PC-9 (cell line): ENCODE data around the gene DNAJB13. TPM values are rescaled to one million over a fixed set of nuclear protein-coding genes. Genes with fewer than 3 reads are reported as not detected.

Experiments used
- BruUV-seq: library from RNA; stranded (reverse); fragments of 400-500 nt; replicated peaks from 2 replicates; lab custom pipeline; 2021; lab: Mats Ljungman, UMichigan
- CTCF ChIA-PET: fragments of 300-600 bp; sonication (Branson Sonifier 250); formaldehyde crosslinking; loops from one replicate; lab custom pipeline; 2022; ENCODE audit warnings: antibody characterized with exemption; lab: Charles Lee
- POLR2A ChIA-PET: fragments of 300-600 bp; sonication (Branson Sonifier 250); formaldehyde crosslinking; loops from one replicate; lab custom pipeline; 2022; ENCODE audit warnings: antibody characterized with exemption; ENCODE audit not compliant: unreplicated experiment; lab: Charles Lee
- DNase-seq, 2 experiments: peaks; one replicate each; pipeline versions ENCODE4 v3.0.0 to v3.0.0-alpha.2; 2015 to 2022; ENCODE audit warnings: mixed read lengths in 1 of 2
- H2AFZ ChIP-seq: fragments of 200-600 bp; sonication (generic); 2 replicates; pipeline ENCODE4 v1.8.1; 2017; ENCODE audit warnings: antibody characterized with exemption
- H3F3A ChIP-seq: fragments of 200-600 bp; sonication (generic); 2 replicates; pipeline ENCODE4 v1.8.1; 2017; ENCODE audit warnings: antibody characterized with exemption, mild to moderate bottlenecking, low read depth; ENCODE audit not compliant: insufficient read depth
- H3K27ac ChIP-seq: fragments of 200-600 bp; sonication (generic); 2 replicates; pipeline ENCODE4 v1.6.1; 2016; ENCODE audit warnings: mixed run types
- H3K27me3 ChIP-seq: fragments of 200-600 bp; sonication (generic); 2 replicates; pipeline ENCODE4 v1.6.1; 2016; ENCODE audit warnings: low read depth, mixed run types; ENCODE audit not compliant: insufficient read depth
- H3K36me3 ChIP-seq: fragments of 200-600 bp; sonication (generic); 2 replicates; pipeline ENCODE4 v1.6.1; 2016; ENCODE audit warnings: low read depth, mixed run types
- H3K4me1 ChIP-seq: fragments of 200-600 bp; sonication (generic); replicated peaks from 2 replicates; pipeline ENCODE4 v1.6.1; 2016; ENCODE audit warnings: mixed run types; ENCODE audit not compliant: insufficient read depth
- H3K4me2 ChIP-seq: fragments of 200-600 bp; sonication (generic); 2 replicates; pipeline ENCODE4 v1.6.1; 2017; ENCODE audit warnings: mixed run types
- H3K4me3 ChIP-seq: fragments of 200-600 bp; sonication (generic); 2 replicates; pipeline ENCODE4 v1.6.1; 2016; ENCODE audit warnings: mixed run types
- H3K79me2 ChIP-seq: fragments of 200-600 bp; sonication (generic); 2 replicates; pipeline ENCODE4 v1.6.1; 2017; ENCODE audit warnings: low read depth, mixed run types
- H3K9me2 ChIP-seq: fragments of 200-600 bp; sonication (generic); 2 replicates; pipeline ENCODE4 v1.8.1; 2017; ENCODE audit warnings: mild to moderate bottlenecking; ENCODE audit not compliant: insufficient read depth
- H3K9me3 ChIP-seq: fragments of 200-600 bp; sonication (generic); 2 replicates; pipeline ENCODE4 v1.8.1; 2016; ENCODE audit warnings: low read depth; ENCODE audit not compliant: insufficient read depth
- H4K20me1 ChIP-seq: fragments of 200-600 bp; sonication (generic); 2 replicates; pipeline ENCODE4 v1.8.1; 2017; ENCODE audit not compliant: insufficient read depth
- EZH2 ChIP-seq: fragments of 200-600 bp; sonication (generic); IDR thresholded peaks from 2 replicates; pipeline ENCODE4 v1.8.0; 2017; ENCODE audit warnings: antibody characterized with exemption, low read depth
- intact Hi-C: fragments of 100-400 bp; cut with micrococcal nuclease; formaldehyde crosslinking; loops from one replicate; pipeline ENCODE4 v1.10.0; 2022; ENCODE audit not compliant: unreplicated experiment
- total RNA-seq: library from RNA; stranded (reverse); gene quantifications from 2 replicates; pipeline ENCODE4 v1.2.3, GENCODE V29; 2021
- TF ChIP-seq, protein P1 (sequence below): fragments of 200-600 bp; sonication (generic); conservative IDR thresholded peaks from 2 replicates; pipeline ENCODE4 v1.6.1; 2017; ENCODE audit warnings: mixed run types, antibody characterized with exemption, mild to moderate bottlenecking, moderate library complexity

Gene DNAJB13
- total RNA-seq, 1 experiment from 2014 or later, result 0.79 TPM

DNA sequence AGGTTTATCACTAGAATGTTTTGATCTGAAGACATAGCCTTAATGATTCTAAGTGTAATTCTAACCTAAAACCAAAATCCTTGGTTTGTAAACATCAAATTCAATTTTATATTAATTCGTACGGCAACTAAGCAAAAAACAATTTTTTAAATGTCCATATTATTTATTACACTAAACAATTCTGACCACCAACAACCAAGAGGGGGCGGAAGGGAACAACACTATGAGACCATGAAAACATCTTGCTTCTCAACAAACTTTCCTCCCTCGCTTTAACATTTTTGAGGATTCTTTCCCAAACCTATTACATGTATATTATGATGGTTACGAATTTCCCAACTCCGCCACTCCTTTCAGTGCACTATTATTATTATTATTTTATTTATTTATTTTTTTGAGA is 38.3 kb downstream of the DNAJB13 start:
- no peak overlapping the region for H3K4me3 ChIP-seq
- no peak for TF ChIP-seq EZH2
- TF ChIP-seq, protein P1, sequence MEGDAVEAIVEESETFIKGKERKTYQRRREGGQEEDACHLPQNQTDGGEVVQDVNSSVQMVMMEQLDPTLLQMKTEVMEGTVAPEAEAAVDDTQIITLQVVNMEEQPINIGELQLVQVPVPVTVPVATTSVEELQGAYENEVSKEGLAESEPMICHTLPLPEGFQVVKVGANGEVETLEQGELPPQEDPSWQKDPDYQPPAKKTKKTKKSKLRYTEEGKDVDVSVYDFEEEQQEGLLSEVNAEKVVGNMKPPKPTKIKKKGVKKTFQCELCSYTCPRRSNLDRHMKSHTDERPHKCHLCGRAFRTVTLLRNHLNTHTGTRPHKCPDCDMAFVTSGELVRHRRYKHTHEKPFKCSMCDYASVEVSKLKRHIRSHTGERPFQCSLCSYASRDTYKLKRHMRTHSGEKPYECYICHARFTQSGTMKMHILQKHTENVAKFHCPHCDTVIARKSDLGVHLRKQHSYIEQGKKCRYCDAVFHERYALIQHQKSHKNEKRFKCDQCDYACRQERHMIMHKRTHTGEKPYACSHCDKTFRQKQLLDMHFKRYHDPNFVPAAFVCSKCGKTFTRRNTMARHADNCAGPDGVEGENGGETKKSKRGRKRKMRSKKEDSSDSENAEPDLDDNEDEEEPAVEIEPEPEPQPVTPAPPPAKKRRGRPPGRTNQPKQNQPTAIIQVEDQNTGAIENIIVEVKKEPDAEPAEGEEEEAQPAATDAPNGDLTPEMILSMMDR, result peak; percentile 60
- DNase-seq, result no peak
- H3K4me2 ChIP-seq, result no peak overlapping the region
- 0 out of 2 replicates have a peak, but pooled peaks cover 9% of the 10 kb centered on the region for H3F3A ChIP-seq
- intact Hi-C loops, result no loop called here
- H4K20me1 ChIP-seq, result no peaks in the 10 kb centered on the region
- ChIA-PET POLR2A (no interaction called here), CTCF (no interaction called here)
- H3K36me3 ChIP-seq, result no peaks in the 10 kb centered on the region
- H3K27me3 ChIP-seq, result no peaks in the 10 kb centered on the region
- H3K27ac ChIP-seq, result no peak overlapping the region
- H3K9me3 ChIP-seq, result no peaks in the 10 kb centered on the region
- H2AFZ ChIP-seq, result no peak overlapping the region
- H3K4me1 ChIP-seq, result peaks cover 1% of the 10 kb centered on the region
- no peaks in the 10 kb centered on the region for H3K9me2 ChIP-seq
- no TSS peak for BruUV-seq
- H3K79me2 ChIP-seq, result no peaks in the 10 kb centered on the region

DNA sequence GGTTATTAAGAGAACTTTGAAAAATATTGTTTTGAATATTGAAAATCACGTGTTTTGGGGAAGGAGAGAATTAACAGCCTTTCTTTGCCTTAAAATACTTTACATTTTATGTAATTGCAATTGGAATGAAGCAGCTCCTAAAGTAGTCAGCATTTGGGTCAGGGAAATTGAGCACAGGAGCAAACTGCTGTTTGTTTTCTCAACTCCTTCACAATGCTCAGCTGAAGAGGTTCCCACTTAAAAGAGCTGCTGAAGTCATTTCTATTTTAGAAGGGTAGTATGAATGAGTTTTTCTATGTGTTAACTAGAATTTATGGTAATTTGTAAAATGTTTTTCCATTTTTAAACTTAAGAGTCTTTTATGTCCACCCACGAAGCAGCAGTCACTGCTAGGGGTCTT is 39.9 kb downstream of the DNAJB13 start:
- intact Hi-C loops, result no loop called here

DNA sequence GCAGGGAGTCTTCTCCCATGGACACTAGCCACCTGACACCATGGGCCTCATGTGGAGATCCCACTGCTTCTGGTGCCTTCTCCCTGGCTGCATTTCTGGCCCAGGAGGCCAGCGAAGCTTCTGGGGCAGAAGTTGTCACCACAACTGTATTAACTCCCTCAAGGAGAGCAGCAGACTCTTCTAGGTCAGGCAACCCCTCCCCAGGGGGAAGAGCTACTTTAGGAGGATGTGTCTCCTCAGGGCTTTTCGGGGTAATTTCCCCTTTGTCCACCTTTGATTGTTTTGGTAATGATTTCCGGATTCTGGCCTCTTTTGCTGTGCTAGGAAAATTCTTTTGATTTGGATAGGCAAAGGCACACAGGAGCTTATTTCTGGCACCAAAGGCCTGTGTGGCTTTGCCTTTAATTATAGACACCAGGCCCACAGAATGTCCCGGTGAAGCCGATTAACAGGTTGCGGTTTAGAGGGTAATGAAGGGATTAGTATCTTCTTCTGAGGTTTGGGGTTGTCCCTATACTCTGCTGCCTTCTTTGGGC is 40.7 kb downstream of the DNAJB13 start:
- Histone ChIP-seq H3K9me3 (no peaks in the 10 kb centered on the region), H3K27ac (no peak overlapping the region), H3K9me2 (no peaks in the 10 kb centered on the region), H3K27me3 (no peaks in the 10 kb centered on the region), H3K36me3 (no peaks in the 10 kb centered on the region), H2AFZ (no peak overlapping the region), H3K79me2 (no peaks in the 10 kb centered on the region), H3K4me1 (0 out of 2 replicates have a peak, but pooled peaks cover 6% of the 10 kb centered on the region), H3K4me3 (no peak overlapping the region), H4K20me1 (no peaks in the 10 kb centered on the region), H3K4me2 (no peak overlapping the region), H3F3A (0 out of 2 replicates have a peak, but pooled peaks cover 2% of the 10 kb centered on the region)
- ChIA-PET POLR2A (interaction anchor here (0.6 kb wide), 1 partner anchor 11 kb away, joined by 3 read pairs; no protein-coding TSS in a partner anchor), CTCF (interaction anchor here (0.6 kb wide), 1 partner anchor 444 kb away, joined by 12 read pairs; no protein-coding TSS in a partner anchor)
- TF ChIP-seq, protein P1, result no peak
- TF ChIP-seq EZH2, result no peak
- BruUV-seq, result no TSS peak
- intact Hi-C loops, result no loop called here
- no peak for DNase-seq

More for the DNA sequence above, 39.9 kb downstream of the DNAJB13 start:
- H3K9me2 ChIP-seq, result no peaks in the 10 kb centered on the region
- H3K9me3 ChIP-seq, result no peaks in the 10 kb centered on the region
- no peak overlapping the region for H3K4me2 ChIP-seq
- no peaks in the 10 kb centered on the region for H3K36me3 ChIP-seq
- H3K27ac ChIP-seq, result no peak overlapping the region
- H3K4me1 ChIP-seq, result 0 out of 2 replicates have a peak, but pooled peaks cover 6% of the 10 kb centered on the region
- no peak overlapping the region for H2AFZ ChIP-seq
- BruUV-seq, result no TSS peak
- TF ChIP-seq, protein P1, result no peak
- TF ChIP-seq EZH2, result no peak
- POLR2A ChIA-PET, result no interaction called here
- no peaks in the 10 kb centered on the region for H3K27me3 ChIP-seq
- DNase-seq, result no peak
- H3K4me3 ChIP-seq, result no peak overlapping the region
- CTCF ChIA-PET, result no interaction called here
- no peaks in the 10 kb centered on the region for H4K20me1 ChIP-seq
- H3K79me2 ChIP-seq, result no peaks in the 10 kb centered on the region
- H3F3A ChIP-seq, result 0 out of 2 replicates have a peak, but pooled peaks cover 2% of the 10 kb centered on the region
